COLO668 (cell line): Measurements from ENCODE around the gene MYO5A.

Experiments used
- DNase-seq: peaks from one replicate; lab custom pipeline; 2025; ENCODE audit not compliant: unreplicated experiment; lab: John Stamatoyannopoulos, UW

MYO5A gene

GRCh38 chr15:52378746-52379394 lies 149.8 kb downstream of the MYO5A start:
- no peak for DNase-seq

- DNase-seq = no peak
Observed at GRCh38 chr15:52370010-52370409, 158.7 kb downstream of the MYO5A start.

- no peak for DNase-seq
Observed at GRCh38 chr15:52369455-52369854, 159.2 kb downstream of the MYO5A start.

GRCh38 chr15:52369030-52369429 lies 159.7 kb downstream of the MYO5A start:
- no peak for DNase-seq

GRCh38 chr15:52368402-52368801 lies 160.3 kb downstream of the MYO5A start:
- no peak for DNase-seq

GRCh38 chr15:52362497-52362896 lies 166.2 kb downstream of the MYO5A start:
- DNase-seq = no peak

- no peak for DNase-seq
Observed at GRCh38 chr15:52361975-52362494, 166.6 kb downstream of the MYO5A start.

- no peak for DNase-seq
Observed at GRCh38 chr15:52361494-52361893, 167.2 kb downstream of the MYO5A start.

GRCh38 chr15:52360229-52361203 lies 168.2 kb downstream of the MYO5A start:
- no peak for DNase-seq

GRCh38 chr15:52359722-52360121 lies 169.0 kb downstream of the MYO5A start:
- no peak for DNase-seq

- no peak for DNase-seq
Observed at GRCh38 chr15:52357949-52358348, 170.7 kb downstream of the MYO5A start.

- no peak for DNase-seq
Observed at GRCh38 chr15:52352086-52352485, 176.6 kb downstream of the MYO5A start.

- DNase-seq = no peak
Observed at GRCh38 chr15:52351206-52351908, 177.3 kb downstream of the MYO5A start.

GRCh38 chr15:52350423-52350822 lies 178.3 kb downstream of the MYO5A start:
- DNase-seq = no peak

GRCh38 chr15:52349052-52349700 lies 179.5 kb downstream of the MYO5A start:
- DNase-seq = no peak

- no peak for DNase-seq
Observed at GRCh38 chr15:52348056-52348745, 180.5 kb downstream of the MYO5A start.

GRCh38 chr15:52344592-52344991 lies 184.1 kb downstream of the MYO5A start:
- DNase-seq = no peak

GRCh38 chr15:52343831-52344230 lies 184.8 kb downstream of the MYO5A start:
- no peak for DNase-seq

GRCh38 chr15:52340093-52340492 lies 188.6 kb downstream of the MYO5A start:
- no peak for DNase-seq

- no peak for DNase-seq
Observed at GRCh38 chr15:52338891-52339290, 189.8 kb downstream of the MYO5A start.
